Measurements from ENCODE around the gene PPP1R12B. TPM values are rescaled to one million over a fixed set of nuclear protein-coding genes. Genes with fewer than 3 reads are reported as not detected.
"Not testable (repeated sequence)": the region's sequence is repeated elsewhere in the genome, so short reads cannot be mapped to it uniquely, and the experiment has no call there.

The PPP1R12B gene
- total RNA-seq, 2 experiments from 2014 or later, result 21.9 to 24.2 TPM

DNA sequence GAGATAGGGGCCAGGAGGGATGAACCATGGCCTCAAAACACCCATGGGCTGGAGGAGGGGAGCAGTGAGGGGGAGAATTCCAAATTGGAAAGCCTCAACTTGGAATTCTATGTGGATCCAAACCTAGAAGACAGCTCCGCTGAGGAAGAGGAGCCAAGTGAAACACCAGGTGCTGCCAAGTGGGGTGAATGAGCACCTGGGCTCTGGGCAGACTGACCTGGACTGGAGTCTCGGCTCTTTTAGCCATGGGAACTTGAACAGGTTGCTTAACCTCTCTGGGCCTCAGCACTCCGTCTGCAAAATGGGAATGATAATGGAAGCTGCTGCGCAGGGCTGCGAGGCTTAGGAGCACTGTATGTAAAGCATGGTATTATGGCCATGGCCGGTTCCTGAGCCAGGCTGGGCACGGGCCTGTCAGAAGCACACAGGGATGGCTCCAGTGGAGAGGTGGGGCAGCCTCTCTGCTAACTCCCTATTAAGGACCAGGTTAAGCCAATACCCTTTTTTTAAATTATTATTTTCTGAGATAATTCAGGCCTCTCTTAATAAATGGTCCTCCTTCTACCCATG is 280.2 kb downstream of the PPP1R12B start:
- Mint-ChIP-seq H3K27ac (peak overlapping the region; percentile 83), H3K36me3 (ENCODE audit: low read depth) (no peaks in the 10 kb centered on the region), H3K4me1 (ENCODE audit: low read depth) (peaks cover 45% of the 10 kb centered on the region), H3K4me3 (peak overlapping the region; percentile 32), H3K9me3 (ENCODE audit: insufficient read depth) (no peaks in the 10 kb centered on the region), H3K27me3 (ENCODE audit: low read depth) (peaks cover 41% of the 10 kb centered on the region)
- ChIA-PET CTCF (interaction anchor here (0.8 to 1.1 kb wide), 3 partner anchors 28 to 444 kb away, joined by 3 read pairs; no protein-coding TSS in a partner anchor), POLR2A (interaction anchor here (0.6 kb wide), 1 partner anchor 1209 kb away, joined by 7 read pairs; no protein-coding TSS in a partner anchor)
- DNase-seq, result no peak
- ATAC-seq, result peak; percentile 21

DNA sequence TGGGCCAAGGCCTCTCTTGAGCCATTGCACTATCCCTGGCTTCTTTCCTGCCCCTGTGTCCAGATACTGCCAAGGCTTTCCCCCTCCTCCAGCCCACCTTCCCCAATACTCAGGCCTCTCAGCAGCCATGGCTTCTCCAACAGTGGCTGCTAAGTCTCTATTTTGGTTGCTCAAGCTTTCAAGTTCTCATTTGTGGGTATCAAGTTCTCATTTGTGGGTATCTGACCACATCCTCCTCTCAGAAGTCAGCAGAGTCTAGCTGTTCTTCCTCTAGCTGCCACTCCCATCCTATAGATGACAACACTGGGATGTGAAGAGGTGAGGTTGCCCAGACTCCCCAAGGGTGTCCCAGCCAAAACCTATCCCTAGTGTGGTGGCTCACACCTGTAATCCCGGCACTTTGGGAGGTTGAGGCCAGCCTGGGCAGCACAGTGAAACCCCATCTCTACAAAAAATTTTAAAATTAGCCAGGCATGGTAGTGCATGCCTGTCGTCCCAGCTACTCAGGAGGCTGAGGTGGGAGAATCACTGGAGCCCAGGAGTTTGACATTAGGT is 280.8 kb downstream of the PPP1R12B start:
- not testable (repeated sequence) for H3K36me3 Mint-ChIP-seq (ENCODE audit: low read depth); H3K9me3 Mint-ChIP-seq (ENCODE audit: insufficient read depth)
- Mint-ChIP-seq H3K4me3 (peak overlapping the region; percentile 32), H3K4me1 (ENCODE audit: low read depth) (peaks cover 45% of the 10 kb centered on the region), H3K27me3 (ENCODE audit: low read depth) (peaks cover 43% of the 10 kb centered on the region), H3K27ac (peak overlapping the region; percentile 83)
- DNase-seq (peak; percentile 69), ATAC-seq (peak; percentile 83)
- ChIA-PET CTCF (interaction anchor here (0.8 to 1.1 kb wide), 2 partner anchors 91 to 445 kb away, joined by 3 read pairs; no protein-coding TSS in a partner anchor), POLR2A (interaction anchor here (0.6 kb wide), 1 partner anchor 1208 kb away, joined by 7 read pairs; no protein-coding TSS in a partner anchor)

GRCh38 chr1:202630096-202630495 is 281.6 kb downstream of the PPP1R12B start:
- POLR2A ChIA-PET; H3K36me3 Mint-ChIP-seq (ENCODE audit: low read depth); H3K4me3 Mint-ChIP-seq; CTCF ChIA-PET; DNase-seq; H3K9me3 Mint-ChIP-seq (ENCODE audit: insufficient read depth); ATAC-seq; H3K27ac Mint-ChIP-seq: not testable (repeated sequence)
- Mint-ChIP-seq H3K27me3 (ENCODE audit: low read depth) (peaks cover 49% of the 10 kb centered on the region), H3K4me1 (ENCODE audit: low read depth) (peaks cover 45% of the 10 kb centered on the region)

- no peak for ATAC-seq
- no peak for DNase-seq
- H3K27me3 Mint-ChIP-seq (ENCODE audit: low read depth), result peaks cover 53% of the 10 kb centered on the region
- POLR2A ChIA-PET, result no interaction called here
- CTCF ChIA-PET, result no interaction called here
- H3K4me1 Mint-ChIP-seq (ENCODE audit: low read depth), result peaks cover 45% of the 10 kb centered on the region
- no peak overlapping the region for H3K4me3 Mint-ChIP-seq
- no peaks in the 10 kb centered on the region for H3K36me3 Mint-ChIP-seq (ENCODE audit: low read depth)
- no peaks in the 10 kb centered on the region for H3K9me3 Mint-ChIP-seq (ENCODE audit: insufficient read depth)
- H3K27ac Mint-ChIP-seq, result no peak overlapping the region
Measured at GRCh38 chr1:202630541-202630940, 282.0 kb downstream of the PPP1R12B start.

- Mint-ChIP-seq H3K36me3 (ENCODE audit: low read depth) (no peaks in the 10 kb centered on the region), H3K4me1 (ENCODE audit: low read depth) (peaks cover 45% of the 10 kb centered on the region), H3K9me3 (ENCODE audit: insufficient read depth) (no peaks in the 10 kb centered on the region), H3K27me3 (ENCODE audit: low read depth) (peaks cover 59% of the 10 kb centered on the region), H3K27ac (no peak overlapping the region), H3K4me3 (no peak overlapping the region)
- CTCF ChIA-PET, result no interaction called here
- POLR2A ChIA-PET, result no interaction called here
- ATAC-seq (no peak), DNase-seq (no peak)
Measured at GRCh38 chr1:202631076-202631923, 282.8 kb downstream of the PPP1R12B start.

GRCh38 chr1:202632241-202632640 is 283.7 kb downstream of the PPP1R12B start:
- H3K4me1 Mint-ChIP-seq (ENCODE audit: low read depth), result peaks cover 40% of the 10 kb centered on the region
- H3K36me3 Mint-ChIP-seq (ENCODE audit: low read depth), result no peaks in the 10 kb centered on the region
- CTCF ChIA-PET, result no interaction called here
- POLR2A ChIA-PET, result no interaction called here
- H3K27ac Mint-ChIP-seq, result no peak overlapping the region
- H3K4me3 Mint-ChIP-seq, result no peak overlapping the region
- no peak for ATAC-seq
- H3K9me3 Mint-ChIP-seq (ENCODE audit: insufficient read depth), result no peaks in the 10 kb centered on the region
- H3K27me3 Mint-ChIP-seq (ENCODE audit: low read depth), result peaks cover 59% of the 10 kb centered on the region
- DNase-seq, result no peak

GRCh38 chr1:202636171-202636570 is 287.7 kb downstream of the PPP1R12B start:
- H3K36me3 Mint-ChIP-seq (ENCODE audit: low read depth); H3K27ac Mint-ChIP-seq; POLR2A ChIA-PET; H3K4me1 Mint-ChIP-seq (ENCODE audit: low read depth); DNase-seq; H3K9me3 Mint-ChIP-seq (ENCODE audit: insufficient read depth); H3K4me3 Mint-ChIP-seq; CTCF ChIA-PET; ATAC-seq: not testable (repeated sequence)
- H3K27me3 Mint-ChIP-seq (ENCODE audit: low read depth), result peaks cover 65% of the 10 kb centered on the region

DNA sequence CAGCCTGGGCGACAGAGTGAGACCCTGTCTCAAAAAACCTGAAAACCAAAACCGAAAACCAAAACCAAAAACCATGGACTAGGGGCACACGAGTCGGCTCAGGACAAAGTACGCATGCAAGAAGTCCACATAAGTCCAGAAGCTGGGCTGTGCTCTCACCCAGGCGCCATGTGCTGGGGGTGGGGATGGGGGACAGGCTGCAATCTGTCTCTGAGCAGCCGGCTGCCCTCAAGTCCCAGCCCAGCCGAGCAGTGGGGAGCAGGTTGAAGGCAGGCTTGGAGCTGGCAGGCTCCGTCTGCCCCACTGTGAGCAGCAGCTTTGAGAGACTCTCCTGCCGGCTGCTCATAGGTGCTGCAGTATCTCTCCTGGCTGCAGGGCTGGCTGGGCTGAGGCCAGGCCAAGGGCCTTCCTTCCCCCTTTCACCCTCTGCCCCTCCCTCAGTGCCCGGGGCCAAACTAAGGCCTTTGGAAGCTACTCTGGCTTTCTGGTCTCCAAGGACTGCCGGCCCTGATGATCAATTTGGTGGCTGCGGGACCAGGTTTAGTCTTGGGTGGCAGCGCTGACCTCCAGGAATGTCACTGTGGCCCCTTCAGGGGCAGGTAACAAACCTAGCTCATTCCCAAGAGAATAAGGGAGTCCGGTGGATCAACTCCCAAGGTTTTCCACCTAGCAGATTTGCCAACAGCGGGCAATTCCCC is 289.0 kb downstream of the PPP1R12B start:
- H3K4me3 Mint-ChIP-seq, result not testable (repeated sequence)

DNA sequence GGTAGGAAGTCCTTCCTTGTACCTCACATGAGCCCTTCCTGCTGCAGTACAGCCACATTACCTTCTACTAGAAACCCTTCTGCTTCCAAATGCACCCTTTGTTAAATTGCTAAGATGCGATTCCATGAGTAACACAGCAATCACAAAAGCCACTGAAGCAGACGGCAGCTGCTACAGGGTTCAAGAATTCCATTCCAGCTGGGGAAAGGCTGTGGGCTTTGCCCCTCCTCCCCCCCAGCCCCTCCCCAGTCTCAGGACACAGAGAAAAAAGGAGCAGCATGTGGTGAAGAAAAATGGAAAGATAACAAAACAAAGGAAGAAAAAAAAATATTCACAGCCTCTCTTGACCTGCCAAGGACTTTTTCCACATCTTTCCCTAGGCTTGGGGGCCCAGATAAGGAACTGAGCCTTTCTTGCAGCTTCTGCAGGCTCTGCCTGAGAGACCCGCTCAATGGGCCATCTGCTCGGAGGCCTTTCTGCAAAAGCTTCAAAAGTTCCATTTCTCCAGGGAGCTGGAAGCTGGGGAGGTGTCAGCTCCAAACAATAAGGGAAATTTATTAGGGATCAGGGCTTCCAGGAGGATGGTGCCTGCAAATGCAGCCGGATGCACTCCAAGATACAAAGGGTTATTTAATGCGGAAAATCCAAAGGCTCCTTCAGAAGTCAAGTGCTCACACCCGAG is 289.7 kb downstream of the PPP1R12B start:
- Mint-ChIP-seq H3K4me3 (no peak overlapping the region), H3K27me3 (ENCODE audit: low read depth) (peaks cover 68% of the 10 kb centered on the region), H3K27ac (no peak overlapping the region), H3K4me1 (ENCODE audit: low read depth) (peaks cover 5% of the 10 kb centered on the region), H3K9me3 (ENCODE audit: insufficient read depth) (no peaks in the 10 kb centered on the region), H3K36me3 (ENCODE audit: low read depth) (no peaks in the 10 kb centered on the region)
- ChIA-PET POLR2A (no interaction called here), CTCF (no interaction called here)
- ATAC-seq, result no peak
- no peak for DNase-seq

More for the DNA sequence above, 289.0 kb downstream of the PPP1R12B start:
- ATAC-seq; H3K27ac Mint-ChIP-seq; POLR2A ChIA-PET; DNase-seq; H3K4me1 Mint-ChIP-seq (ENCODE audit: low read depth); H3K36me3 Mint-ChIP-seq (ENCODE audit: low read depth); CTCF ChIA-PET; H3K9me3 Mint-ChIP-seq (ENCODE audit: insufficient read depth): not testable (repeated sequence)
- H3K27me3 Mint-ChIP-seq (ENCODE audit: low read depth), result peaks cover 68% of the 10 kb centered on the region

- POLR2A ChIA-PET, CTCF ChIA-PET: not testable (repeated sequence)
Measured at GRCh38 chr1:202638701-202639305, 290.3 kb downstream of the PPP1R12B start.

DNA sequence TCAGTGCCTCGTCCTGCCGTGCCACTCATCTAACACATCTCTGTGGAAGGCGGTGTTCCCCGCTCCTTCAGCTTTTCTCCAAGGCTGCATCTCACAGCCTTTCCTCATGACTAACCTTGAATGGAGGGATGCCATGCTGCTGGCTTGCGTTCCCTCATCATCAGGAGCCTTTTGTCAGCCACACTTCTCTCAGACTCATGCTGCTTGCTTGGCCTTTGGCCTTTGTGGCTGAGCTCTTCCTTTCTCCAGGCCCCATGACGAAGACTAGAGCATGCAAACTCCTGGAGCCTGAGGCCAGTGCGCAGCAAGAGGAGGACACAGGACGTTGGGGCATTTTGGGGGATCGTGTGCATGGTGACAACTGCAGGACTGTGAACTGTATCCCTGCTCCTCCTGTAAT is 291.0 kb downstream of the PPP1R12B start:
- POLR2A ChIA-PET, result no interaction called here

More at GRCh38 chr1:202638701-202639305, 290.3 kb downstream of the PPP1R12B start:
- H3K36me3 Mint-ChIP-seq (ENCODE audit: low read depth); DNase-seq; H3K4me3 Mint-ChIP-seq; H3K9me3 Mint-ChIP-seq (ENCODE audit: insufficient read depth); ATAC-seq; H3K27ac Mint-ChIP-seq: not testable (repeated sequence)
- Mint-ChIP-seq H3K27me3 (ENCODE audit: low read depth) (peaks cover 68% of the 10 kb centered on the region), H3K4me1 (ENCODE audit: low read depth) (peaks cover 10% of the 10 kb centered on the region)

More for the DNA sequence above, 291.0 kb downstream of the PPP1R12B start:
- Mint-ChIP-seq H3K9me3 (ENCODE audit: insufficient read depth) (no peaks in the 10 kb centered on the region), H3K27me3 (ENCODE audit: low read depth) (peaks cover 72% of the 10 kb centered on the region), H3K4me1 (ENCODE audit: low read depth) (peaks cover 12% of the 10 kb centered on the region), H3K4me3 (no peak overlapping the region), H3K36me3 (ENCODE audit: low read depth) (no peaks in the 10 kb centered on the region), H3K27ac (no peak overlapping the region)
- CTCF ChIA-PET, result no interaction called here
- DNase-seq (no peak), ATAC-seq (no peak)

All from activated CD8-positive, alpha-beta T cell treated with anti-CD3 and anti-CD28 coated beads, Interleukin-2, amount 10 ng/mL, durations not matched to agents 7 days and 5 days (primary cell).